Trophoblast cell (in vitro differentiated cells and primary cell): ENCODE measurements around the gene GABARAPL2.

ENCODE experiments used
- DNase-seq, 2 donors: peaks; one replicate each; pipeline ENCODE4 v3.0.0-alpha.2; 2016
- H2AFZ ChIP-seq: 2 replicates; pipeline ENCODE4 v1.6.1; 2013; ENCODE audit warnings: low read length, moderate library complexity, mild to moderate bottlenecking; ENCODE audit not compliant: insufficient read depth, poor library complexity
- H2AK5ac ChIP-seq: 2 replicates; pipeline ENCODE4 v1.6.1; 2013; ENCODE audit warnings: mild to moderate bottlenecking, low read length
- H2BK120ac ChIP-seq: 2 replicates; pipeline ENCODE4 v1.6.1; 2013; ENCODE audit warnings: low read length, mild to moderate bottlenecking, moderate library complexity; ENCODE audit not compliant: insufficient read depth, poor library complexity
- H2BK12ac ChIP-seq: 2 replicates; pipeline ENCODE4 v1.6.1; 2013; ENCODE audit warnings: mild to moderate bottlenecking, low read length, moderate library complexity
- H2BK5ac ChIP-seq: 2 replicates; pipeline ENCODE4 v1.6.1; 2013; ENCODE audit warnings: low read length, low read depth, moderate library complexity, mild to moderate bottlenecking; ENCODE audit not compliant: poor library complexity
- H3K14ac ChIP-seq: 2 replicates; pipeline ENCODE4 v1.6.1; 2013; ENCODE audit warnings: mild to moderate bottlenecking, low read length
- H3K18ac ChIP-seq: 2 replicates; pipeline ENCODE4 v1.6.1; 2013; ENCODE audit warnings: mild to moderate bottlenecking, low read length
- H3K23ac ChIP-seq: 2 replicates; pipeline ENCODE4 v1.6.1; 2013; ENCODE audit warnings: low read length
- H3K27ac ChIP-seq: 2 replicates; pipeline ENCODE4 v1.5.1; 2013; ENCODE audit warnings: low read depth, mild to moderate bottlenecking, inconsistent platforms, low read length, moderate library complexity
- H3K27me3 ChIP-seq: 2 replicates; pipeline ENCODE4 v1.6.1; 2013; ENCODE audit warnings: inconsistent platforms, mild to moderate bottlenecking, low read length, moderate library complexity; ENCODE audit not compliant: insufficient read depth
- H3K36me3 ChIP-seq, 2 experiments: 1 replicate in 1 of 2; 2 replicates in 1 of 2; pipeline ENCODE4 v1.6.1; 2013; ENCODE audit warnings: low read length in 2 of 2, mild to moderate bottlenecking in 2 of 2, moderate library complexity in 1 of 2; ENCODE audit not compliant: insufficient read depth in 2 of 2, control insufficient read depth in 1 of 2
- H3K4ac ChIP-seq: 2 replicates; pipeline ENCODE4 v1.6.1; 2013; ENCODE audit warnings: low read depth, mild to moderate bottlenecking, low read length, moderate library complexity
- H3K4me1 ChIP-seq, 2 experiments: 1 replicate in 1 of 2; 2 replicates in 1 of 2; pipeline ENCODE4 v1.6.1; 2013; ENCODE audit warnings: low read length in 2 of 2, mild to moderate bottlenecking in 2 of 2, moderate library complexity in 1 of 2; ENCODE audit not compliant: insufficient read depth in 2 of 2, control insufficient read depth in 1 of 2
- H3K4me2 ChIP-seq: 2 replicates; pipeline ENCODE4 v1.6.1; 2013; ENCODE audit warnings: inconsistent platforms, mild to moderate bottlenecking, low read length, moderate library complexity
- H3K4me3 ChIP-seq: 2 replicates; pipeline ENCODE4 v1.5.1; 2013; ENCODE audit warnings: mild to moderate bottlenecking, low read depth, low read length, inconsistent platforms
- H3K79me1 ChIP-seq: one replicate; pipeline ENCODE4 v1.6.1; 2013; ENCODE audit warnings: low read length
- H3K79me2 ChIP-seq: 2 replicates; pipeline ENCODE4 v1.6.1; 2013; ENCODE audit warnings: low read length, mild to moderate bottlenecking; ENCODE audit not compliant: control insufficient read depth, insufficient read depth, poor library complexity
- H3K9ac ChIP-seq: 2 replicates; pipeline ENCODE4 v1.6.1; 2013; ENCODE audit warnings: mild to moderate bottlenecking, low read length
- H3K9me3 ChIP-seq: 2 replicates; pipeline ENCODE4 v1.6.1; 2013; ENCODE audit warnings: low read depth, mild to moderate bottlenecking, control low read depth, inconsistent platforms, low read length; ENCODE audit not compliant: insufficient read depth
- H4K12ac ChIP-seq: 2 replicates; pipeline ENCODE4 v1.6.1; 2013; ENCODE audit warnings: low read depth, mild to moderate bottlenecking, low read length, moderate library complexity
- H4K8ac ChIP-seq: 2 replicates; pipeline ENCODE4 v1.6.1; 2013; ENCODE audit warnings: low read depth, mild to moderate bottlenecking, low read length, moderate library complexity
- H4K91ac ChIP-seq: one replicate; pipeline ENCODE4 v1.6.1; 2013; ENCODE audit warnings: low read depth, mild to moderate bottlenecking, low read length, moderate library complexity
- WGBS: extraction: QIAGEN DNeasy Blood & Tissue Kit; methylation state at CpG from one replicate; pipeline ENCODE4 v1.1.7; 2013; ENCODE audit warnings: missing lambda C conversion rate; ENCODE audit not compliant: insufficient read length, insufficient coverage; ENCODE audit errors: extremely low coverage; 5-methylcytosine and 5-hydroxymethylcytosine counted together

GABARAPL2 gene

DNA sequence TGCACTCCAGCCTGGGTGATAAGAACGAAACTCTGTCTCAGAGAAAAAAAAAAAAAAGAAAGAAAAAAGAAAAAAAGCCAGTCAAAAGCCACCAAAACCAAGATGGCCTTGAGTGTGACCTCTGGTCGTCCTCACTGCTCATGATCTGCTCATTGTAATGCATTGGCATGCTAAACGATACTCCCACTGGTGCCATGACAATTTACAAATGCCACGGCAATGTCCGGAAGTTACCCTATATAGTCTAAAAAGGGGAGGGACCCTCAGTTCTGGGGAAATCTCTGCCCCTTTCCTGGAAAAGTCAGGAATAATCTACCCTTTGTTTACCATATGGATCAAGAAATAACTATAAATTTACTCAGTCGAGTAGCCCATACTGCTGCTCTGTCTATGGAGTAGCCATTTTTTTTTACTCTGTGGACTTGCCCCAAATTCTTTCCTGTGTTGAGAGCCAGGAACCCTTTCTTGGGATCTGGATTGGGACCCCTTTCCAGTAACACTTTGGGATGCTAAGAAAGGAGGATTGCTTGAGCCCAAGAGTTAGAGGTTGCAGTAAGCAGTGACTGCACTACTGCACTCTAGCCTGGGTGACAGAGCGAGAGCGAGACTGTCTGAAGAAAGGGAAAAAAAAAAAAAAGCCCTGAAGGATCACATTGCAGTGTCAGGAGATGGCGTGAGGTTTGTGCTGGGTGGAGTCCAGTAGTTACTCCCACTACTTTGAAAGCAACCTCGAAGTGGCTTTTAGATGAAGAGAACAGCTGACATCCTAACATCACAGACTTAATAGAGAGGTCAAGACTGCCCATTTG lies 6.4 kb upstream of the GABARAPL2 start:
- Histone ChIP-seq H3K4ac (no peak overlapping the region), H3K14ac (peak overlapping the region; percentile 36), H3K36me3 (no peaks in the 10 kb centered on the region), H2AFZ (no peak overlapping the region), H3K23ac (no peak overlapping the region), H3K9ac (no peak overlapping the region), H4K12ac (no peak overlapping the region), H4K8ac (no peak overlapping the region), H2BK120ac (peak overlapping the region; percentile 20), H2BK12ac (no peak overlapping the region), H3K4me3 (no peak overlapping the region), H3K4me1 (peaks cover 3 to 10% of the 10 kb centered on the region in 2 experiments), H3K79me2 (no peaks in the 10 kb centered on the region), H3K18ac (no peak overlapping the region), H2AK5ac (no peak overlapping the region), H3K9me3 (no peaks in the 10 kb centered on the region), H4K91ac (peak overlapping the region; percentile 70), H3K4me2 (no peak overlapping the region), H3K27me3 (no peaks in the 10 kb centered on the region), H3K79me1 (peaks cover 2% of the 10 kb centered on the region), H2BK5ac (no peak overlapping the region), H3K27ac (peak overlapping the region; percentile 39)
- WGBS = no CpG with 5 or more reads among the region's 10 CpGs
- DNase-seq = peak in 1 of 2 donors; percentile 22

DNA sequence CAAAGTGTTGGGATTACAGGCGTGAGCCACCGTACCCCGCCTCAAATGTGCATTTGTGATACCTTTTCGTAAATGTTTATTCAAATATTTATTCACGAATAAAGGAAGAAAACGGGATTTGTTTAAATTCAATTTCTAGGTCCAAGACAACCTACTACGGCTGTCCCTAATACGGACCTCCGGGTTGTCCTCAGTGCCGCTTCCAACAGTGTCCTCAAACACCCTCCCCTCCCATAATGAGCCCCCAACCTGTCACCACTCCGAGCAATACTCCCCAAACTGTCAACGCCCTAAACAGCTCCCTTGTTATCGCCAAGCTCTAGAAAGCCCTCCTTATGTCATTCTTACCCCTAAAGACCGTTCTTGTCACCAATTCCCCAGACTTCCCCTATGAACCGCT lies 539 bp upstream of the GABARAPL2 start:
- Histone ChIP-seq H3K27me3 (no peaks in the 10 kb centered on the region), H3K4me2 (peak overlapping the region; percentile 95), H4K91ac (peak overlapping the region; percentile 42), H3K36me3 (peaks cover 14 to 25% of the 10 kb centered on the region in 2 experiments), H3K23ac (no peak overlapping the region), H4K8ac (peak overlapping the region; percentile 79), H3K4me3 (peak overlapping the region; percentile 85), H3K4me1 (peaks cover 7 to 11% of the 10 kb centered on the region in 2 experiments), H3K27ac (no peak overlapping the region), H2BK12ac (peak overlapping the region; percentile 41), H3K4ac (no peak overlapping the region), H2BK5ac (peak overlapping the region; percentile 82), H3K18ac (no peak overlapping the region), H2BK120ac (no peak overlapping the region), H3K14ac (no peak overlapping the region), H3K79me2 (peaks cover 8% of the 10 kb centered on the region), H3K9me3 (no peaks in the 10 kb centered on the region), H2AFZ (peak overlapping the region; percentile 40), H3K9ac (peak overlapping the region; percentile 75), H3K79me1 (peaks cover 7% of the 10 kb centered on the region), H4K12ac (no peak overlapping the region), H2AK5ac (no peak overlapping the region)
- no peak for DNase-seq
- no CpG with 5 or more reads among the region's 15 CpGs for WGBS

DNA sequence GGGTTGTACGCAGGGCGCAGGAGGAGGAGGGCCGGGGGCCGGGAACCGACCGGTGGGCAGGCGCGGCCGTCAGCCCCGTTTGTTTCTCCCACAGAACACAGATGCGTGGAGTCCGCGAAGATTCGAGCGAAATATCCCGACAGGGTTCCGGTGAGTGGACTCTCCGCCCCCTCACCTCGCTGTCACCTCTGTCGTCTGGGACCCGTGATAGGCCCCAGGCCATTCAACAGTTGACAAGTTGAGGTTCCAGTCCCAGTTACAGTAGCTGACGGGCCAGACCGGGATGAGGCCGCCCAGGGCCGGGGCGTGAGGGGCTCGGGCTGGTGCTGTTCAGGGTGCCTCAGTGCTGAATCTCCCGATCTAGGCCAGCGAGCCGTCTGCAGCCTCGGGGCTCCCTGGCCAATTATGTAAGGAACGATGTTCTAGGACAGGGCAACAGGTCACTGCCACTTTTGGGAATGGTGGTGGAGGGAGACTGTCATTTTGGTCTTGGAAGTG lies 628 bp downstream of the GABARAPL2 start:
- Histone ChIP-seq H2AFZ (peak overlapping the region; percentile 90), H4K8ac (peak overlapping the region; percentile 85), H3K79me1 (peaks cover 7% of the 10 kb centered on the region), H3K9me3 (no peaks in the 10 kb centered on the region), H2BK5ac (no peak overlapping the region), H2BK120ac (peak overlapping the region; percentile 65), H3K4me3 (peak overlapping the region; percentile 100), H3K27ac (peak overlapping the region; percentile 32), H3K9ac (peak overlapping the region; percentile 93), H3K4ac (peak overlapping the region; percentile 93), H3K36me3 (peaks cover 20 to 30% of the 10 kb centered on the region in 2 experiments), H2AK5ac (peak overlapping the region; percentile 42), H4K91ac (peak overlapping the region; percentile 86), H3K4me1 (peaks cover 7 to 11% of the 10 kb centered on the region in 2 experiments), H3K4me2 (peak overlapping the region; percentile 84), H3K79me2 (peaks cover 8% of the 10 kb centered on the region), H2BK12ac (no peak overlapping the region), H3K23ac (no peak overlapping the region), H3K14ac (peak overlapping the region; percentile 83), H3K27me3 (no peaks in the 10 kb centered on the region), H3K18ac (peak overlapping the region; percentile 85), H4K12ac (peak overlapping the region; percentile 54)
- WGBS = no CpG with 5 or more reads among the region's 32 CpGs
- peak in 1 of 2 donors; percentile 12 for DNase-seq

DNA sequence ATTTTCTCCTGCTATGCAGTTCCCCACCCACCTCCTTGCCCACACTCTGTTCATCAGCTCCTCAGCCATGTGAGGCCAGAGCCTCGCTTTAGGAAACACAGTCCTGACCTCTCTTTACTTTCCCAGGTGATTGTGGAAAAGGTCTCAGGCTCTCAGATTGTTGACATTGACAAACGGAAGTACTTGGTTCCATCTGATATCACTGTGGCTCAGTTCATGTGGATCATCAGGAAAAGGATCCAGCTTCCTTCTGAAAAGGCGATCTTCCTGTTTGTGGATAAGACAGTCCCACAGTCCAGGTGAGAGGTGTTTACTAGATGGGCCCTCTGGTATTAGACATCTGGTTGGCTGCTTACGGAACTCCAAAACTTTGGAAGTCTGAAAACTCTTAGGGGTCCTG lies 1.7 kb downstream of the GABARAPL2 start:
- Histone ChIP-seq H3K36me3 (peaks cover 29 to 41% of the 10 kb centered on the region in 2 experiments), H4K91ac (no peak overlapping the region), H3K9ac (no peak overlapping the region), H3K18ac (no peak overlapping the region), H3K4me3 (no peak overlapping the region), H2BK120ac (no peak overlapping the region), H2AK5ac (no peak overlapping the region), H3K79me1 (peaks cover 7% of the 10 kb centered on the region), H2AFZ (no peak overlapping the region), H2BK12ac (no peak overlapping the region), H3K4me1 (peaks cover 7 to 11% of the 10 kb centered on the region in 2 experiments), H3K23ac (no peak overlapping the region), H3K9me3 (no peaks in the 10 kb centered on the region), H2BK5ac (no peak overlapping the region), H3K4ac (no peak overlapping the region), H4K8ac (no peak overlapping the region), H3K27ac (no peak overlapping the region), H3K27me3 (no peaks in the 10 kb centered on the region), H3K4me2 (no peak overlapping the region), H3K14ac (no peak overlapping the region), H3K79me2 (peaks cover 8% of the 10 kb centered on the region), H4K12ac (no peak overlapping the region)
- no peak for DNase-seq
- WGBS = no CpG with 5 or more reads among the region's 4 CpGs
